GM18526 (cell line): ENCODE results near the gene TRIM29.

Source experiments
- POLR2A ChIP-seq: IDR thresholded peaks from 3 replicates; pipeline ENCODE4 v1.6.1; 2011; ENCODE audit not compliant: insufficient read length; ENCODE audit errors: extremely low read depth

Gene TRIM29

GRCh38 chr11:120102864-120103122 lies 35.1 kb downstream of the TRIM29 start:
- TF ChIP-seq POLR2A = no peak

GRCh38 chr11:120102050-120102863 lies 35.7 kb downstream of the TRIM29 start:
- no peak for TF ChIP-seq POLR2A

- TF ChIP-seq POLR2A = no peak
Observed at GRCh38 chr11:120098503-120099020, 39.4 kb downstream of the TRIM29 start.

- no peak for TF ChIP-seq POLR2A
Observed at GRCh38 chr11:120097721-120098385, 40.1 kb downstream of the TRIM29 start.

GRCh38 chr11:120096369-120097191 lies 41.3 kb downstream of the TRIM29 start:
- no peak for TF ChIP-seq POLR2A

GRCh38 chr11:120095516-120095915 lies 42.4 kb downstream of the TRIM29 start:
- no peak for TF ChIP-seq POLR2A

- no peak for TF ChIP-seq POLR2A
Observed at GRCh38 chr11:120091701-120092100, 46.2 kb downstream of the TRIM29 start.

- no peak for TF ChIP-seq POLR2A
Observed at GRCh38 chr11:120091121-120091520, 46.8 kb downstream of the TRIM29 start.

- no peak for TF ChIP-seq POLR2A
Observed at GRCh38 chr11:120090411-120090810, 47.5 kb downstream of the TRIM29 start.

GRCh38 chr11:120089036-120090001 lies 48.6 kb downstream of the TRIM29 start:
- no peak for TF ChIP-seq POLR2A

GRCh38 chr11:120088056-120088455 lies 49.9 kb downstream of the TRIM29 start:
- no peak for TF ChIP-seq POLR2A

- no peak for TF ChIP-seq POLR2A
Observed at GRCh38 chr11:120086651-120087050, 51.3 kb downstream of the TRIM29 start.

- TF ChIP-seq POLR2A = no peak
Observed at GRCh38 chr11:120079750-120080610, 57.9 kb downstream of the TRIM29 start.

GRCh38 chr11:120078397-120078796 lies 59.5 kb downstream of the TRIM29 start:
- TF ChIP-seq POLR2A = no peak
